Hepatocyte (in vitro differentiated cells): ENCODE results near the gene PPP3CA.

Experiments used
- EZH2 ChIP-seq: fragments of 200-600 bp; sonication (generic); IDR thresholded peaks from 2 replicates; pipeline ENCODE4 v1.6.1; 2016; ENCODE audit warnings: antibody characterized with exemption, mild to moderate bottlenecking, borderline replicate concordance
- EZH2phosphoT487 ChIP-seq: fragments of 200-600 bp; sonication (generic); IDR thresholded peaks from one replicate; pipeline ENCODE4 v1.6.1; 2018; ENCODE audit warnings: antibody characterized with exemption, mild to moderate bottlenecking, low read depth, moderate library complexity; ENCODE audit not compliant: unreplicated experiment, severe bottlenecking
- TF ChIP-seq, protein P1 (sequence below): fragments of 200-600 bp; sonication (generic); IDR thresholded peaks from 2 replicates; pipeline ENCODE4 v1.5.1; 2016; ENCODE audit warnings: antibody characterized with exemption, mild to moderate bottlenecking; ENCODE audit not compliant: poor library complexity

DNA sequence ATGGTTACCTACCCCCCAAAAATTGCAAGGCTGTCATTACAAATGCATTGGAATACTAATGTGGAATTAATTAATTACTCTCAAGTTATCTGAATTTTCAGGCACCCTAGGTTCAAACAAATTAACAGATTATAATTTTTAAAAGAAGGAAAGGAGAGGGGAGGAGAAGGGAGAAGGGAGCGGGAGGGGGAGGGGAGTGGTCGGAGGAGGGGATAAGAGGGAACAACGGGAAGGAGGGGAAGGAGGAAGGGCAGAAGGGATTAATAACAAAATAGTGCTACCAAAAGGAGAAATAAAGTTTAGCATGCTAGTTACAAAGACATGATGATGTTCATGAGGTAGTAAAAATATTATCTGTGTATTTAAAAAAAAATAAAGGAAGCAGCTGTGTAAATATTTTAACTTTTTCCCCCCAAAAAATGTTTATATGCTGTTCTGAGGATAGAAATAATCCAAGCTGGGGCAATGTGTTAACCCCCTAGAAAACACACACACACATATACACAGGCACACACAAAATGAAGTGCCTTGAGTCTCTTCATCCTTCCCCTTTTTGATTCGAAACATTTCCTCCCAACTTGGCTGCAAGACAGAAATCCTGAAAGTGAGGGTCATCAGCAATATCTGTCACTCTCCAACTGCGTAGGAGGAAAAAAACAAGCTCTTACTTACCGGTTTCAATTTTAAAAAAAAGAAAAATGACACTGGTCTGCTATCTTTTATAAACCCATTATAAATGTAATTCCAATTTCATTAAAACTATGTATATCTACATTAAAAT, 58.8 kb downstream of the PPP3CA start:
- TF ChIP-seq, protein P1, sequence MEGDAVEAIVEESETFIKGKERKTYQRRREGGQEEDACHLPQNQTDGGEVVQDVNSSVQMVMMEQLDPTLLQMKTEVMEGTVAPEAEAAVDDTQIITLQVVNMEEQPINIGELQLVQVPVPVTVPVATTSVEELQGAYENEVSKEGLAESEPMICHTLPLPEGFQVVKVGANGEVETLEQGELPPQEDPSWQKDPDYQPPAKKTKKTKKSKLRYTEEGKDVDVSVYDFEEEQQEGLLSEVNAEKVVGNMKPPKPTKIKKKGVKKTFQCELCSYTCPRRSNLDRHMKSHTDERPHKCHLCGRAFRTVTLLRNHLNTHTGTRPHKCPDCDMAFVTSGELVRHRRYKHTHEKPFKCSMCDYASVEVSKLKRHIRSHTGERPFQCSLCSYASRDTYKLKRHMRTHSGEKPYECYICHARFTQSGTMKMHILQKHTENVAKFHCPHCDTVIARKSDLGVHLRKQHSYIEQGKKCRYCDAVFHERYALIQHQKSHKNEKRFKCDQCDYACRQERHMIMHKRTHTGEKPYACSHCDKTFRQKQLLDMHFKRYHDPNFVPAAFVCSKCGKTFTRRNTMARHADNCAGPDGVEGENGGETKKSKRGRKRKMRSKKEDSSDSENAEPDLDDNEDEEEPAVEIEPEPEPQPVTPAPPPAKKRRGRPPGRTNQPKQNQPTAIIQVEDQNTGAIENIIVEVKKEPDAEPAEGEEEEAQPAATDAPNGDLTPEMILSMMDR = no peak
- no peak for TF ChIP-seq EZH2
- TF ChIP-seq EZH2phosphoT487 = no peak
